SK-N-MC (cell line): Measurements from ENCODE around the gene APOL1.

Experiments
- EZH2 ChIP-seq: fragments of 200-600 bp; sonication (generic); IDR thresholded peaks from one replicate; pipeline ENCODE4 v1.6.1; 2017; ENCODE audit warnings: antibody characterized with exemption
- FOXP2 ChIP-seq: optimal IDR thresholded peaks from 2 replicates; pipeline ENCODE3; 2011; ENCODE audit warnings: mild to moderate bottlenecking, moderate library complexity; ENCODE audit not compliant: insufficient read depth; ENCODE audit errors: extremely low read length, control extremely low read depth
- POLR2AphosphoS5 ChIP-seq: IDR thresholded peaks from 2 replicates; pipeline ENCODE4 v1.6.1; 2012; ENCODE audit warnings: mild to moderate bottlenecking, low read depth, low read length, borderline replicate concordance

- no peak for TF ChIP-seq EZH2
- no peak for TF ChIP-seq POLR2AphosphoS5
- TF ChIP-seq FOXP2, result no peak
Observed at GRCh38 chr22:36234919-36235318, 18.0 kb upstream of the APOL1 start.
